HK-2 (cell line): ENCODE measurements around the gene CCR6.
"Not testable (repeated sequence)": the region's sequence is repeated elsewhere in the genome, so short reads cannot be mapped to it uniquely, and the experiment has no call there.

Experiments used
- DNase-seq: peaks from one replicate; pipeline ENCODE4 v3.0.0-alpha.2; 2018; ENCODE audit not compliant: unreplicated experiment

Gene CCR6

DNA sequence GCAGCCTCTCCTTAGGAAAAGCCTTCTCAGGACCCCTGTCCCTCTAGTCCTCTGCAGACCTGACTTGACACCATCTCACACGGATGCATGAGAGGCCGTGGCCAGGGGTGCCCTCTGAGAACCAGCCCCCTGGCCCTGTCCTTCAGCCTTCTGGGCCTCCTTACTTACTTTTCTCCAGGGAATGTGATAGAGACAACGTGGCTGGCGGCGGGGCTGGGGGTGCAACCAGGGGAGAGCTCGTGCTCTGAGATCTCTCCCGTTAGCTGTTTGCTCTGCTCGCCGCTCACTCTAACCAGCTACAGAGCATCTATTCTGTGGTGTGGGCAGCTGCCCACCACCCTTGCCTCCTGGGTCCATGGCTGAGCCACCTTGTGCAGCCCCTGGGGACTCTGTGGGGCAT lies 20.1 kb downstream of the CCR6 start:
- no peak for DNase-seq

DNA sequence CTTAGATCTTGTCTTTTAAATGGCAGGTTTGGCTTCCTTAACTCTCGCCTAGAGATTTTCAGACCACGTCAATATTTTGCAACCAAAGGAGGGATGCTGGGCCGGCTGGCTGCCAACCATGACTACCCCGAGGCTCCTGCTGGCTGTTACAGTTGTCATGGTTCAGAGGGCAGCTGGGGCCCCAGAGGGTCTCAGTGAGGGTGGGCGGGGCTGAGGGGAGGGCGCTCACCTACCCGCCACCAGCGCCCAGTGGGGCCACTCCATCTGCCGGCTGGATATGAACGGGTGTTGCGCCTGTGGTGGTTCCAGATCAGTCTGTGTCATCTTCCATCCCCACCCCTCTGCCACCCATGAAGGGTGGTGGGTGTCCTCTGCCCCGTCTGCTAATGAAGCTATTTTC lies 22.6 kb downstream of the CCR6 start:
- DNase-seq, result no peak

- no peak for DNase-seq
Measured at GRCh38 chr6:167146135-167146534, 23.2 kb downstream of the CCR6 start.

GRCh38 chr6:167146977-167147376 lies 24.1 kb downstream of the CCR6 start:
- no peak for DNase-seq

DNA sequence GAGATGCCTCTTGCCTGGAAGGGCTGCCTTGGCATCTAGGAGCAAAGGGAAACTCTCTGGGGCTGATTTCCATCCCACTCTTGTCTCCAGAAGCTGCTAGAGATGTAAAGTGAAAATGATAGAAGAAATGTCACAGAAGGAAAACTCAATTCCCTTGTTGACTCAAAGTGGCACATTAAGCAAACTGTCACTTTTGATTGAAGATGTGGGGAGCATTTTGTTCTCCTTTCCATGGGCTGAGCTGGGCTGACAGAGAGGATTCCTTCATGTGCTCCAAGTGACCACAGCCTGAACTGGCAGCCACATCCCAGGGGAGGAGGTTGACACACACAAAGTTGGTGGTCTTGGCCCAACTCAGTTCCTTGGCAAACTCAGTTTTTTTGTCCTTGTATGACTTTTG lies 25.1 kb downstream of the CCR6 start:
- DNase-seq, result no peak

DNA sequence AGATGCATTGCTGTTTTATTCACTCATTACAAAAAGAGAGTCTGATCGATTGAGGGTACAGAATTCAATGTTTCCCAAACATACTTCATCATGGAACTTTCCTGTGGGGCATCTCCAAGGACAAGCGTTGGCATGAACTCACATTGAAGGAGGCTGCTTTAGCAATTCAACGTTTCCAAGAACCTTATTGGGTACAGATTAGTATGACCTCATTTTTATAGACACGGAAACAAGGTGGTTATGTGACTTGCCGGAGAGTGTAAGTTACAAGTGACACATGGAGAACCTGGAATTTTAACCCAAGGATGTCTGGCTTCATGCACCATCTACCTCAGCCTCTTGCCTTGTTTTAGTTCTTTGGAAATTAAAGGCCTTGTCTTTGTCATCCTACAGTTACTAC lies 26.1 kb downstream of the CCR6 start:
- DNase-seq, result no peak

DNA sequence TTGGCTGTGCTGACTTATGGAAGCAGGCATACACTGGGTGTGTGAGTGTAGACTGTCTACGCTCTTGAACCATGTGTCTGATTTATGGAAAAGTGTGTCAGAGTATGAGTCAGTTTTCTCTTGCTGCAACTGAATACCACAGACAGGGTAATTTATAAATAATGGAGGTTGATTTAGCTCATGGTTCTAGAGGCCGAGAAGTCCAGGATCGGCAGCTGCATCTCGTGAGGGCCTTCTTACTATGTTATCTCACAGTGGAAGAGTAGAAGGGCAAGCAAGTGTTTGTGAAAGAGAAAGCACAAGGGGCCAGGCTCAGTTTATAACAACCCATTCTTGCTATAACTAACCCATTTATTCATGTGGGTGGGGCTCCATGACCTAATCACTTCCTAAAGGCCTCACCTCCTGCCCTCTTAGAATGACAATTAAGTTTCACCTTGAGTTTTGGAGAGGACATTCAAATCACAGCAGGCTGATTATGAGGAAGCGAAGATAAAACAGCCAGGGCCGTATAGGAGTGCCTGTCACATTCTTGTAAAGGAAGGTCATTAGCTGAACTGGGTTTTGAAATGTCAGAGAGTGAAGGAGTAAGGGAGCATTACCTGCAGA lies 28.1 kb downstream of the CCR6 start:
- no peak for DNase-seq

DNA sequence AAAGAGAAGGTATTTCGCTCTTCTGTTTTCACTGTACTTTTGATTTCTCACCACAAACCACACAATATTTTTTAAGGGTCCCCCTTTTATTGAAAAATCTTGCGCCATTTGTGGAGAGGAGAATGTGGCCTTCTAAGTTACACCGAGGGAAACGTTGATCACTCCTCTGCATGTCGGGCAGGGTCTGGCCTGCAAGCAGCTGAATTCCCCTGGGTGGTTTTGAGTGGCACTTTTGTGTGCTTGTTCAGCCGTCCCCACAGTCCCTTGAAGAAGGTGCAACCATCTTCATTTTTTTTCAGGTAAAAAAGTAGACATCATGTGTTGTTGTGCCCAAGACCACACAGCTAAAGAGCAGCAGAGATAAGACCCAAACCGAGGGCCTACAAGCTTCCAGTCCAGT lies 28.8 kb downstream of the CCR6 start:
- no peak for DNase-seq

- no peak for DNase-seq
Measured at GRCh38 chr6:167152862-167153261, 30.0 kb downstream of the CCR6 start.

GRCh38 chr6:167153521-167153959 lies 30.6 kb downstream of the CCR6 start:
- no peak for DNase-seq

GRCh38 chr6:167154291-167154690 lies 31.4 kb downstream of the CCR6 start:
- DNase-seq, result no peak

GRCh38 chr6:167154895-167155294 lies 32.0 kb downstream of the CCR6 start:
- DNase-seq, result no peak

DNA sequence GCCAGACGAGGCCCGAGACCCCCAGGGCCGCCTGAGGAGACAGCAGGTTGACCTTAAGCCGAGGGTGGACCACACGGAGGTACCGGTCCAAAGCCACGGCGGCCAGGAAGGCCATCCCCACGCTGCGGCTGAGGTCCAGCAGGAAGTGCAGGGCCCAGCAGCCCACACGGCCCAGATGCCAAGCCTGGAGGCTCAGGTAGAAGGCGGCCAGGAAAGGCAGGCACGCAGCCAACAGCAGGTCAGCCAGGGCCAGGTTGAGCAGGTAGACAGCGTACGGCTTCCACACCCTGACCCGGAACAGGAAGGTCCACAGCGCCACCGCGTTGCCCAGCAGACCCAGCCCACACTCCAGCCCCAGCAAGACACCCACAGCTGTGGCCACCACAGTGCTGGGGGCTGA lies 34.5 kb downstream of the CCR6 start:
- no peak for DNase-seq

- no peak for DNase-seq
Measured at GRCh38 chr6:167157863-167158262, 35.0 kb downstream of the CCR6 start, which contains the start of gene GPR31. Gene GPR31 (minus strand): TSS chr6:167157980. CDS start chr6:167157831, 149 bp downstream.

DNA sequence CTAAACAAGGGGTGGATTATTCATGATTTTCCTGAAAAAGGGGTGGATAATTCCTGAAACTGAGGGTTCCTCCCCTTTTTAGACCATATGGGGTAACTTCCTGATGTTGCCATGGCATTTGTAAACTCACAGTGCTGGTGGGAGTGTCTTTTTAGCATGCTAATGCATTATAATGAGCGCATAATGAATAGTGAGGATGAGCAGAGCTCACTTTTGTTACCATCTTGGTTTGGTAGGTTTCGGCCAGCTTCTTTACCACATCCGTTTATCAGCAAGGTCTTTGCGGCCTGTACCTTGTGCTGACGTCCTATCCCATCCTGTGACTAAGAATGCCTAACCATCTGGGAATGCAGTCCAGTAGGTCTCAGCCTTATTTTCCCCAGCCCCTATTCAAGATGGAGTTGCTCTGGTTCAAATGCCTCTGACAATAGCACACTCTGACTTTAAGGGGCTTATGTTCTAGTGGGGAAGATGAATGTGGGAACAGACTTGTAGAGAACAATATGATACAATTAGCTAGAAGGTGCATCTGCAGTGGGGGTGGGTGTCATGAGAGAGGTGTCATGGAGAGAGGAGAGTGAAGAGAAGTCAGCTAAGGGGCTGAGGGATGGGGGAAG lies 39.1 kb downstream of the CCR6 start:
- DNase-seq, result no peak

GRCh38 chr6:167162591-167162990 lies 39.7 kb downstream of the CCR6 start:
- no peak for DNase-seq

- no peak for DNase-seq
Measured at GRCh38 chr6:167163476-167164011, 40.6 kb downstream of the CCR6 start.

DNA sequence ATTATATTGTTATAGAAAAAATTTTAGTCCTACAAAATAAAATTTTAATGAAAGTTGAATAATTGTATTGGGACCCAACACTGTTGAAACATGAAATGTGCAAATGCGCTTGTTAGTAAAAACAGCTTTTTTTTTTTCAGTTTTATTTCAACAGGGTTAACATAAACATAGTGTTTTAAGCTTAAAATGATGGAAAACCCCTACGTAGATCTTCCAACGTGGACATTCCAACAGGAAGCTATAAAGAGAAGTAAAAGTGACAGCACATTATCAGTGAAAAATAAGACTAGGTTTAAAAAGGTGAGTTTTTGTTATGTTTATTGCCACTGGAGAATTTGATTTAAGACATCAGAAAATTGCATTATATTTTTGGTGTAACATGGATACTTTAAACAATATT lies 41.4 kb downstream of the CCR6 start:
- no peak for DNase-seq

- no peak for DNase-seq
Measured at GRCh38 chr6:167165858-167166471, 43.1 kb downstream of the CCR6 start.

GRCh38 chr6:167167699-167168098 lies 44.8 kb downstream of the CCR6 start:
- DNase-seq, result not testable (repeated sequence)

GRCh38 chr6:167168296-167168695 lies 45.4 kb downstream of the CCR6 start:
- not testable (repeated sequence) for DNase-seq

DNA sequence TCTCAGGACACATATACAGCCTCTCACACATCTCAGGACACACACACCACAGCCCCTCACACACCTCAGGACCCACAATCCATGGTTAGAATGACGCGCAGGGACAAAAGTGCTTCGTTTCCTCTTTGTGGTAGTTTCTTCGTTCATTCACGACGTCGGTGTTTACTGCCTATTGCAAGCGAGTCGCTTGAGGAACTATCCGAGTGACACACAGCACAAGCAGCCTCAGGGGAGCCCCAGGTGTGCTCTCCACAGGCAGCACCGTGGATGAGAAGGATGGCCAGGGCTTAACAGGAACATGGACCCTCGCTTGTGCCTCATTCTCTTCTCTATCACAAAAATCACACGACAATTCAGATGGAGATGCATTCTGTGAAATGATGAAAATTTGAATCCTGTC lies 47.0 kb downstream of the CCR6 start:
- DNase-seq, result not testable (repeated sequence)

- DNase-seq, result not testable (repeated sequence)
Measured at GRCh38 chr6:167171300-167171699, 48.4 kb downstream of the CCR6 start.
